HG03469 (cell line): ENCODE results near the gene NCAPG2.

ENCODE experiments used
- ATAC-seq: cut with Tn5 transposase; IDR thresholded peaks from one replicate; pipeline ENCODE4 v1.9.1; 2021; ENCODE audit warnings: mild to moderate bottlenecking, moderate library complexity, moderate number of reproducible peaks; ENCODE audit not compliant: unreplicated experiment

Gene NCAPG2

GRCh38 chr7:158602905-158603772 is 101.5 kb downstream of the NCAPG2 start:
- ATAC-seq, result no peak

DNA sequence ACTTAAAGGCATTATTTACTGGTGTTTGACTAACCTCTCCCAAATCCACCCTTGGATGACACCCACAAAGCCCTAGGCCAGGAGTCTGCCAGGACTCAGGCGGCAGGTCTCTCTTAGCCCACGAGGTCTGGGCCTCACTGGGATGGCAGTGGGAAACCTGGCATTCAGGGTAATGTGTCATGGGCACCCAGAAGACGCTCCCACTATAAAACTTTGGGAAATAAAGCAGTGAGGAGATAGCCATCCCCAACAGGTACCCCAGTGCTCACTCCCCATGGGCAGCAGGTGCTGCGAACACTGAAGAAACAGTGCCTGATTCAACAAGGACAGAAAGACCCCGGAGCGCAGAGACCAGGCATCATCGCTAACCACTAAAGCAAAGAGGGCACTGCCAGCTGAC is 102.6 kb downstream of the NCAPG2 start:
- no peak for ATAC-seq

GRCh38 chr7:158601090-158601489 is 103.5 kb downstream of the NCAPG2 start:
- ATAC-seq, result no peak

DNA sequence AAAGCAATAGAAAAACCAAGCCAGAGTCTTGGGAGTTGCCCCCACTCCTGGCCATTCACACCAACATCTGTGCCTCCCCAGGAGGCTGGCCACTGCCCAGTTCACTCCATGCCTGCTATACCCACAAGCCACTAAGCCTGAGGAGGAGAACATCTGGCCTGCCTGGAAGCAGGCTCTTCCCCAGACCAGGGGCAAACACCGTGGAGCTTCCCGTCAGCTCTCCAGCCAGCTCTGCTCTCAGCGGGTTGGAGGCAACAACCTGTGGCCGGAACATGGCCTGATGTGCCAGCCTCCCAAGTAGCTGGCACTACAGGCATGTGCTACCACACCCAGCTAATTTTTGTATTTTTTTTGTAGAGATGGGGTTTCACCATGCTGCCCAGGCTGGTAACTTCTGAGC is 107.9 kb downstream of the NCAPG2 start:
- ATAC-seq, result no peak

DNA sequence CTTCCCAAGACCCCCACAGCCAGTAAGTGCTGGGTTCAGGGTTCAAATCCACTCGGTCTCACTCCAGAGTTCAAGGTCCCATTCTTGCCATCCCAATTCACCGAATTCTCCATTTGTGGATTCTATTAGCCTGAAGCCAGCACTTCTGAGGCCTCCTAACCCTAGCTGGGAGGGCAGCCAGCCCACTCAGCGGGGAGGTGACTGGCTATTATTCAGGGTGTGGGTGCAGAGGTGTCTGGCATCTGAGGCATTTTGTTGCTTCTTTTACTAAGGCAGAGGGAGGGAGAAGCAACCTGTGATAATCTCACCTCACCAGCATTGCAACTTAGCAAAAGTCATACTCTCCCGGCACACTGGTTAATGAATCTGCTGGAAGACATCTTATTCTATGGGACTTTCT is 108.3 kb downstream of the NCAPG2 start:
- no peak for ATAC-seq

- ATAC-seq, result no peak
Measured at GRCh38 chr7:158595068-158595467, 109.5 kb downstream of the NCAPG2 start.

- ATAC-seq, result no peak
Measured at GRCh38 chr7:158592541-158592940, 112.1 kb downstream of the NCAPG2 start.

- ATAC-seq, result no peak
Measured at GRCh38 chr7:158591944-158592343, 112.7 kb downstream of the NCAPG2 start.

GRCh38 chr7:158590181-158590530 is 114.4 kb downstream of the NCAPG2 start:
- ATAC-seq, result no peak

GRCh38 chr7:158589653-158590052 is 115.0 kb downstream of the NCAPG2 start:
- ATAC-seq, result no peak

- no peak for ATAC-seq
Measured at GRCh38 chr7:158588878-158589442, 115.6 kb downstream of the NCAPG2 start.

DNA sequence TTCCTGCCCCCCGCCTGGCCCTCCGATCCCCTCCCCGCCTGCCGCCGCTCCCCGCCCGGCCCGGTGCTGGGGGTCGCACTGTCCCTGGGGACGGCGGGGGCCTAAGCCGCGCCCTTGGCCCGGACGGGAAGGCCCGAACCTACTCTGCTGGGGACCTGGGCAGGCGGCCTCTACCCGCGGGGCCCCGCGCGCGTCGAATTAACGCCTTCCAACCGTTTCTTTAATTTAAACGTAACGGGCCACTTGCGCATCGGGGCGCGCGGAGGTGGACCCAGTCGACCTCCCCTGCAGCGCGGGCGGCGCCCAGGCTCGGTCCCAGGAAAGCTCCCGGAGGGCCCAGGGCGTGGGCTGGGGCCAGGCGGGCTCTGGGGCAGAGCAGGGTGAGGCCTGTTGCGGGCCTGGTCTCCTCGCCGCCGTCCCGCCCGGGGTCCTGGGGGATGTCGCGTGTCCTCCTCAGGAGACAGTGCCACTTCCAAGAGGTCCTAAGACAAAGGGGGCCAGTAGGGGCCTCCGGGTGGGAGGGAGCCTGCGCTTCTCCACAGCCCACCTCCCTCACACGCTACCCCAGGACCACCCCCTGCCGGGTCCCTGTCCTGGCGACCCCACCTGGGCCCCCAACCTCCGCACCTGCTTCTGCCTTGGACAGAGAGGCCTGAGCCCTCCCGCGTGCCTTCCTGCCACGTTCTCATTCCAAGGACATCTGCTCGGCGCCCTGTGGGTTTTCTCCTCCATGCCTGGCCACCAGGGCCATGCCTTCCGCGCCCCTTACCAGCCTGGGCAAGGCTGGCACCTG is 116.3 kb downstream of the NCAPG2 start:
- ATAC-seq, result no peak

- ATAC-seq, result no peak
Measured at GRCh38 chr7:158587162-158588084, 117.2 kb downstream of the NCAPG2 start, which contains the start of gene PTPRN2. Gene PTPRN2, minus strand, starts transcription at chr7:158587823.

DNA sequence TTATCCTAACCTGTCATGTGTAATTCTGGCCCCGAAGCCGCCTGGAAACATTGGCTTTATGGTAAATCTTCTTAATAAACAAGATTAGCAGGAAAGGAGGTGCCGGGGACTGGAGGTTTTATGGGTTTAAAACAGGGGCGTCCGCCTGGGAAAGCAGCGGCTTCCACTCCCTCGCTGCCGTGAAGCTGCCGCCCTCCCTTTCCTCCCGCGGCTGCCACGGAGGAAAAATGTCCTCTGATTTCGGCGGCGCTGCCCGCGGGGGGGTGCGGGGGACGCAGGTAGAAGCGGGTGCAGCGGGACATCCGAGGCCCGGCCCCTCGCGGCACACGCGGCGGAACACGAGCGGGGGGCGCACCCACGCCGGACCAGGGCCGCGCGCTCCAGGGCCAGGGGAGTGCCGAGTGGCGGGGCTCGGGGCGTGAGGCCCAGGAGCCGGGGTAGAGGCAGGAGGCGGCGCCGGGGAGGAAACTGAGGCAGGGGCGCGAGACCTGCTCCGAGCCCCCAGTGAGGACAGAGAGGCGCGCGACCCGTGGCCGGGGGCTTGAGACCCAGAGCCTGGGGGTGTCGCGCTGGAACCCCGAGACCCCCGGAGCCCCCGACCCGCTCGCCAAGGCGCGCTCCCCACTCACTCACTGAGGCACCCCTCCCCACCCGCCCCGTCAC is 118.0 kb downstream of the NCAPG2 start:
- no peak for ATAC-seq

DNA sequence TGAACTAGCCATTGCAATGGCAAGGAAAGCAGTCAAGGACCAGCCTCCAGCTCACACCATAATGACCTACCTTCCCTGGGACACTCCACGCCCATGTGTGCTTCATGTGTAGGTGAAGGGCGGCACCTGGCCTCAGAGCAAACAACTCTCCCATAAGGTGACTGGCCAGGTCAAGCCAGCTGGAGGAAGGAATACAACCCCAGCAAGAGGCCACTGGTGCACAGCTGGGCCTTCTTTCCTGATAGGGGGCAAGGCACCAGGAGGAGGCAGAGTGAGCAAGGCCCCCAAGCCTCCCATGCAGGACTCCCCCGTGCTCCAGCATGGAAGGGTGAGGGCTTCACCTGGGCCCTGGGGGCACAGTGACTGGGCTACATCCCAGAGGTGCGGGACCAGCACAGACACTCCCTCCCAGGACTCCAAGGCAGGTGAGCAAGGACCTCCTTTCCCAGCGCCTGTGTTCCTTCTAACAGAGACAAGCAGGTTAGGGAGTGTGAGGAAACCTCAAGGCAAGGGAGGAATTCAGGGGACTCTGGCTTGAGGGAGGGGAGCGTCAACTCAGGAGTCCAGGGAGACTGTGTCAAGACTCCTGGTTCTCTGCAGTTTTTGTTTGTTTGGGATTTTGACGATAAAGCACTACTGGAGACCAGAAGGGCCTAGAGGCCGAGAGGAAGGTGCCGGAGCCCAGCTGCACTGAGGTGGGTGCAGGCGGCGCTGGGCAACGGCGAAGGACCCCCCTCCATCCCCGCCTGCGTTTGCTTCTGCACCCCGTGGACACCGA is 118.7 kb downstream of the NCAPG2 start:
- no peak for ATAC-seq

DNA sequence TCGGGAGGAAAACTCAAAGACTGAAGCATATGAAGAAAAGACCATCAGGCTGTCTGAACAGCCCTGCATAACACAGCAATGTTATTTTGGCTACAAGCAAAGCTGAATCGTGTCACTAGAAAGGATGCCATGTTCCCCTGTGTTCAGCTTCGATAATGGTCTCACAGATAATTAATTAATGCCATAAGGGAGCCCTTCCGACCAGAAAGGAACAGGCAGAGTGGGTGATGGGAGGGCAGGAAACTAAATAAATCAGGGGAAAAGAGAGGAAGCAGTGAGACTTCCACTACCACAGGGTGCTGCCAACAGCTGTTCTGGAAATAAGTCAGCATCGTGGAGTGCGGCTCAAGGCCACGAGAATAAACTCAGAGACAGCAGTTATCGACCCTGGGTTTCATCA is 120.2 kb downstream of the NCAPG2 start:
- ATAC-seq, result no peak

DNA sequence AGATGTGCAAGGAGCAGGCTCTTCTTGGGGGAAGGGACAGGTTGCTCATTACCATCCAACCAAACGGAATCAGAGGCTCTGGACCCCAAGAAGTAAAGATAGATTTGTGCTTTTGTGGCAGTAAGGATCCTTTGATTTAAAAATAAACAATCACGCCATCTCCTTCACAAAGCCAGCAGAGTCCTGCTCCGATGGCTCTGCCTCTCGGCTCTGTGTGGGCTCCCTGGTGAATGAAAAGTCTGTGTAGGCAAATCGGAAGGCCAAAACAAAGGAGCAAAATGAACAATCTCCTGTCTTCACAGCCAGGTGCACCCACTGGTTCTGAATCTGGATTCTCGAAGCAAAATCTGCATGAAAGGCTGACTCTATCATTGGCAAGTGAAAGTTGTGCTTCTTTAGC is 120.8 kb downstream of the NCAPG2 start:
- ATAC-seq, result no peak

GRCh38 chr7:158583143-158583542 is 121.5 kb downstream of the NCAPG2 start:
- no peak for ATAC-seq

- ATAC-seq, result no peak
Measured at GRCh38 chr7:158582089-158582456, 122.5 kb downstream of the NCAPG2 start.
